ENCODE results near the gene ARID1A.

The ARID1A gene

GRCh38 chr1:26828411-26828991, 132.7 kb downstream of the ARID1A start:
- in situ Hi-C loops (cut with MboI; ENCODE audit: low sequenced_read_pairs), result no loop called here
- peaks cover 5% of the 10 kb centered on the region for H3K4me1 ChIP-seq
- H3K4me3 ChIP-seq, result no peak overlapping the region
- DNase-seq (ENCODE audit: low spot score in 2 of 2), result no peak
- no peaks in the 10 kb centered on the region for H3K9me3 ChIP-seq
- H3K36me3 ChIP-seq (replicated peaks), result peaks cover 28% of the 10 kb centered on the region
- H3K27me3 ChIP-seq (ENCODE audit: low read depth), result no peaks in the 10 kb centered on the region

GRCh38 chr1:26829184-26829911, 133.5 kb downstream of the ARID1A start:
- H3K9me3 ChIP-seq, result no peaks in the 10 kb centered on the region
- peaks cover 36% of the 10 kb centered on the region for H3K36me3 ChIP-seq (replicated peaks)
- H3K4me1 ChIP-seq, result peaks cover 5% of the 10 kb centered on the region
- DNase-seq (ENCODE audit: low spot score in 2 of 2), result no peak
- H3K4me3 ChIP-seq, result no peak overlapping the region
- in situ Hi-C loops (cut with MboI; ENCODE audit: low sequenced_read_pairs), result no loop called here
- H3K27me3 ChIP-seq (ENCODE audit: low read depth), result no peaks in the 10 kb centered on the region

DNA sequence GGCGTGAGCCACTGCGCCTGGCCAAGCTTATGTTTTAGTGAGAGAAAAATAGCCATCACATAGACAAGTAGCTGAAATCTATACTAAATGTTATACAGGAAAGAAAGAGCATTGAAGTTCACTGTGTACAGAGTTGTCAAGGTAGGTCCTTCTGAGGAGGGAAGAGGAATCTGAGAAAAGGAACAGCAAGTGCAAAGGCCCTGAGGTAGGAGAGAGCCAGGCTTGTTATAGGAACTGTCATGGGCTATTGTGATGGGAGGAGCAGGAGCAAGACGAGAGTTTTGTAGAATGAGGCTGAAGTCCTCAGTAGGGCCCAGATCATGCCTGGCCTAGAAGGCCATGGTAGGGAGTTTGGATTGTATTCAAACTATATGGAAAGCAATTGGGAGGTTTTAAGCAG, 135.2 kb downstream of the ARID1A start:
- no peak for DNase-seq (ENCODE audit: low spot score in 2 of 2)
- H3K27me3 ChIP-seq (ENCODE audit: low read depth), result no peaks in the 10 kb centered on the region
- in situ Hi-C loops (cut with MboI; ENCODE audit: low sequenced_read_pairs), result no loop called here
- H3K36me3 ChIP-seq (replicated peaks), result peaks cover 45% of the 10 kb centered on the region
- no peaks in the 10 kb centered on the region for H3K9me3 ChIP-seq
- no peak overlapping the region for H3K4me3 ChIP-seq
- peaks cover 3% of the 10 kb centered on the region for H3K4me1 ChIP-seq

Data from HAP-1 (cell line).